Measurements from ENCODE around the gene IL22RA2. TPM values are rescaled to one million over a fixed set of nuclear protein-coding genes. Genes with fewer than 3 reads are reported as not detected.

The IL22RA2 gene
- total RNA-seq, 1 experiment from 2014 or later, result not detected

DNA sequence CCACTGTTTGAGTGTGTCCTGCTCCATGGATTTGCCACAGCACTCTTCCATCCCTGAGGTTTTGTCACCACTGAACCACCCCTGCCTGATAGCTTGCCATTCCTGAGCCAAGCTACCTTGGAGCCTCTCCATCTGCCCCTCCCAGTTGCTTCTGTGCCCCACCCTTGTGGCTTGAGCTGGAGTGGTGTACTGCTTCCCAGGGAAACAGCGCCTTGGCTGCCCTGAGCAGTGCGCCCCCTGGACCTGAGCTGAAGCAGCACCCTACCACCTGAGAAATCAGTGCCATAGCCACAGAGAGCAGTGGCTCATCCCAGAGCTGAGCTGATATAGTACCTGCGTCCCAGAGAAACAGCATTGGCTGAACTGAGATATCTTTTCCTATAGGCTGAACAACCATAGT is 40.3 kb downstream of the IL22RA2 start:
- H3K9me3 ChIP-seq (ENCODE audit: control insufficient read depth, insufficient read depth, low read depth, low read length), result no peaks in the 10 kb centered on the region; the same call in 1 of the 2 replicates
- ChIA-PET CTCF (no interaction called here), POLR2A (no interaction called here)
- TF ChIP-seq SIN3A (IDR thresholded peaks at IDR 0.05; ENCODE audit: borderline replicate concordance, insufficient read depth, low read depth, low read length) (no peak), TCF7L2 (IDR thresholded peaks at IDR 0.05; ENCODE audit: low read depth, low read length) (no peak), POLR2AphosphoS5 (IDR thresholded peaks at IDR 0.05; ENCODE audit: low read depth, low read length) (no peak)
- TF ChIP-seq, protein P1, sequence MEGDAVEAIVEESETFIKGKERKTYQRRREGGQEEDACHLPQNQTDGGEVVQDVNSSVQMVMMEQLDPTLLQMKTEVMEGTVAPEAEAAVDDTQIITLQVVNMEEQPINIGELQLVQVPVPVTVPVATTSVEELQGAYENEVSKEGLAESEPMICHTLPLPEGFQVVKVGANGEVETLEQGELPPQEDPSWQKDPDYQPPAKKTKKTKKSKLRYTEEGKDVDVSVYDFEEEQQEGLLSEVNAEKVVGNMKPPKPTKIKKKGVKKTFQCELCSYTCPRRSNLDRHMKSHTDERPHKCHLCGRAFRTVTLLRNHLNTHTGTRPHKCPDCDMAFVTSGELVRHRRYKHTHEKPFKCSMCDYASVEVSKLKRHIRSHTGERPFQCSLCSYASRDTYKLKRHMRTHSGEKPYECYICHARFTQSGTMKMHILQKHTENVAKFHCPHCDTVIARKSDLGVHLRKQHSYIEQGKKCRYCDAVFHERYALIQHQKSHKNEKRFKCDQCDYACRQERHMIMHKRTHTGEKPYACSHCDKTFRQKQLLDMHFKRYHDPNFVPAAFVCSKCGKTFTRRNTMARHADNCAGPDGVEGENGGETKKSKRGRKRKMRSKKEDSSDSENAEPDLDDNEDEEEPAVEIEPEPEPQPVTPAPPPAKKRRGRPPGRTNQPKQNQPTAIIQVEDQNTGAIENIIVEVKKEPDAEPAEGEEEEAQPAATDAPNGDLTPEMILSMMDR (IDR thresholded peaks at IDR 0.05), result no peak
- TF ChIP-seq, protein P2, sequence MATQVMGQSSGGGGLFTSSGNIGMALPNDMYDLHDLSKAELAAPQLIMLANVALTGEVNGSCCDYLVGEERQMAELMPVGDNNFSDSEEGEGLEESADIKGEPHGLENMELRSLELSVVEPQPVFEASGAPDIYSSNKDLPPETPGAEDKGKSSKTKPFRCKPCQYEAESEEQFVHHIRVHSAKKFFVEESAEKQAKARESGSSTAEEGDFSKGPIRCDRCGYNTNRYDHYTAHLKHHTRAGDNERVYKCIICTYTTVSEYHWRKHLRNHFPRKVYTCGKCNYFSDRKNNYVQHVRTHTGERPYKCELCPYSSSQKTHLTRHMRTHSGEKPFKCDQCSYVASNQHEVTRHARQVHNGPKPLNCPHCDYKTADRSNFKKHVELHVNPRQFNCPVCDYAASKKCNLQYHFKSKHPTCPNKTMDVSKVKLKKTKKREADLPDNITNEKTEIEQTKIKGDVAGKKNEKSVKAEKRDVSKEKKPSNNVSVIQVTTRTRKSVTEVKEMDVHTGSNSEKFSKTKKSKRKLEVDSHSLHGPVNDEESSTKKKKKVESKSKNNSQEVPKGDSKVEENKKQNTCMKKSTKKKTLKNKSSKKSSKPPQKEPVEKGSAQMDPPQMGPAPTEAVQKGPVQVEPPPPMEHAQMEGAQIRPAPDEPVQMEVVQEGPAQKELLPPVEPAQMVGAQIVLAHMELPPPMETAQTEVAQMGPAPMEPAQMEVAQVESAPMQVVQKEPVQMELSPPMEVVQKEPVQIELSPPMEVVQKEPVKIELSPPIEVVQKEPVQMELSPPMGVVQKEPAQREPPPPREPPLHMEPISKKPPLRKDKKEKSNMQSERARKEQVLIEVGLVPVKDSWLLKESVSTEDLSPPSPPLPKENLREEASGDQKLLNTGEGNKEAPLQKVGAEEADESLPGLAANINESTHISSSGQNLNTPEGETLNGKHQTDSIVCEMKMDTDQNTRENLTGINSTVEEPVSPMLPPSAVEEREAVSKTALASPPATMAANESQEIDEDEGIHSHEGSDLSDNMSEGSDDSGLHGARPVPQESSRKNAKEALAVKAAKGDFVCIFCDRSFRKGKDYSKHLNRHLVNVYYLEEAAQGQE (IDR thresholded peaks at IDR 0.05; ENCODE audit: insufficient read depth in 1 of 2, low read depth in 2 of 2, low read length in 1 of 2), result no peak
- no peaks in the 10 kb centered on the region for H3K27me3 ChIP-seq (ENCODE audit: control insufficient read depth, insufficient read depth, low read length)
- ATAC-seq, result no peak
- in situ Hi-C loops (cut with HindIII; ENCODE audit: low pct_unique_long_range_greater_than_20kb, low sequenced_read_pairs), result no loop called here
- no peak overlapping the region for H3K4me3 ChIP-seq (ENCODE audit: low read depth in 2 of 2, low read length in 2 of 2)
- no TSS peak for BruUV-seq (replicated peaks)
- no peak overlapping the region for H3K27ac ChIP-seq (ENCODE audit: low read length)
- no peaks in the 10 kb centered on the region for H3K36me3 ChIP-seq (ENCODE audit: control insufficient read depth, insufficient read depth, low read length)
- intact Hi-C loops (cut with micrococcal nuclease; ENCODE audit: unreplicated experiment), result no loop called here
- no peaks in the 10 kb centered on the region for H3K4me1 ChIP-seq (ENCODE audit: control insufficient read depth, insufficient read depth, low read length)
- DNase-seq (ENCODE audit: low read depth, low spot score), result no peak

DNA sequence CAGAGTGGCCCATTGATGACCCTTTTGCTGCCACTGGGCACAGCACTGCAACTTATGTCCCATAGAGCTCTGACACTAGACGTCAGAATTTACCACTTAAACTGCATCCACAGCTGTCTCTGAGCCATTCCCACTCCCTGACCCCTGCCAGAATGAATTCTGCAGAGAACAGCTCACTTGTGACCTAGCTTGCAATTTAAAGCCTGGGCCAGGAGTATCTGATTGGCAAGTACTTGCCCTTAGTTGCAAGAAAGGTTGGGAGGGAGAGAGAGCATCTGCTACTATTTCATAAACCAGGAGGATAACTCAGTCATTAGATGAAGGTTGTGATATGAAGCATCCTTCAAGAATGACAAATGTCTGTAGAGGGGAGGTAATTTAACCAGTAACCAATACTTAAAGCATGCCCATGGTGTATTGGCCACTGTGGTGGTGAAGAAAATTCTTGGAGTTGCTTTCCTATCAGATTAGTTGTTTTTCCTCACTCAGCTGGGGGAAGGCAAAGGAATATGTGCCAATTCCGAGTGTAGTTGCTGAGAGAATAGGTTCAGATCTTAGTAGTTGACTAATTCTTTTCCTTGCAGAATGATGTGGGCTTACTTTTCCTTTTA is 46.5 kb downstream of the IL22RA2 start:
- no peak for DNase-seq (ENCODE audit: low read depth, low spot score)
- ChIA-PET CTCF (no interaction called here), POLR2A (no interaction called here)
- intact Hi-C loops (cut with micrococcal nuclease; ENCODE audit: unreplicated experiment) (no loop called here), in situ Hi-C loops (cut with HindIII; ENCODE audit: low pct_unique_long_range_greater_than_20kb, low sequenced_read_pairs) (no loop called here)
- no peak for TF ChIP-seq POLR2AphosphoS5 (IDR thresholded peaks at IDR 0.05; ENCODE audit: low read depth, low read length)
- TF ChIP-seq, protein P1 (IDR thresholded peaks at IDR 0.05), result no peak
- TF ChIP-seq, protein P2 (IDR thresholded peaks at IDR 0.05; ENCODE audit: insufficient read depth in 1 of 2, low read depth in 2 of 2, low read length in 1 of 2), result no peak
- peaks cover 3% of the 10 kb centered on the region; the same call in 1 of the 2 replicates for H3K4me1 ChIP-seq (ENCODE audit: control insufficient read depth, insufficient read depth, low read length)
- H3K36me3 ChIP-seq (ENCODE audit: control insufficient read depth, insufficient read depth, low read length), result no peaks in the 10 kb centered on the region
- H3K9me3 ChIP-seq (ENCODE audit: control insufficient read depth, insufficient read depth, low read depth, low read length), result no peaks in the 10 kb centered on the region; the same call in 1 of the 2 replicates
- H3K27ac ChIP-seq (ENCODE audit: low read length), result no peak overlapping the region
- BruUV-seq (replicated peaks), result no TSS peak
- H3K27me3 ChIP-seq (ENCODE audit: control insufficient read depth, insufficient read depth, low read length), result no peaks in the 10 kb centered on the region
- no peak overlapping the region for H3K4me3 ChIP-seq (ENCODE audit: low read depth in 2 of 2, low read length in 2 of 2)
- ATAC-seq, result no peak

Measured in Panc1 (cell line).